GM12878 (cell line): Measurements from ENCODE around the gene TPI1.
"Not testable (repeated sequence)": the region's sequence is repeated elsewhere in the genome, so short reads cannot be mapped to it uniquely, and the experiment has no call there.

Source experiments
- CREB1 ChIP-seq: IDR thresholded peaks from 2 replicates; pipeline ENCODE4 v1.6.1; 2012; ENCODE audit warnings: low read depth, mild to moderate bottlenecking, inconsistent platforms
- NFIC ChIP-seq: IDR thresholded peaks from 2 replicates; pipeline ENCODE4 v1.6.1; 2012; ENCODE audit warnings: low read depth, mild to moderate bottlenecking, inconsistent platforms, low read length, moderate library complexity
- POLR2A ChIP-seq: IDR thresholded peaks from 2 replicates; pipeline ENCODE4 v1.6.1; 2011; ENCODE audit warnings: low read depth, mild to moderate bottlenecking, low read length
- TF ChIP-seq, protein P1 (sequence below): IDR thresholded peaks from 2 replicates; pipeline ENCODE4 v1.6.1; 2011; ENCODE audit warnings: borderline replicate concordance, low read depth, mild to moderate bottlenecking, moderate library complexity, low read length; ENCODE audit not compliant: insufficient read depth, poor library complexity, severe bottlenecking

DNA sequence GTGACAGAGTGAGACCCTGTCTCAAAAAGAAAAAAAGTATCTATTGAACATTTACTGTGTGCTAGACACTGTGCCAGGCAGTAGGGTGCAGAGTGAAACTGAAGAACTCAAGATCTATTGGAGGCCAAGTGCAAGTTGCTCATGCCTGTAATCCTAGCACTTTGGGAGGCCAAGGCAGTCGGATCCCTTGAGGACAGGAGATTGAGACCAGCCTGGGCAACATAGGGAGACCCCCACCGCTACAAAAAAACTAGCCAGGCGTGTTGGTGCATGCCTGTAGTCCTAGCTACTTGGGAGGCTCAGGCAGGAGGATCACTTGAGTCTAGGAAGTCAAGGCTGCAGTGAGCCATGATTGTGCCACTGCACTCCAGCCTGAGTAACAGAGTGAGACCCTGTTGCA, 25.4 kb downstream of the TPI1 start:
- not testable (repeated sequence) for TF ChIP-seq CREB1, NFIC, POLR2A
- TF ChIP-seq, protein P1, sequence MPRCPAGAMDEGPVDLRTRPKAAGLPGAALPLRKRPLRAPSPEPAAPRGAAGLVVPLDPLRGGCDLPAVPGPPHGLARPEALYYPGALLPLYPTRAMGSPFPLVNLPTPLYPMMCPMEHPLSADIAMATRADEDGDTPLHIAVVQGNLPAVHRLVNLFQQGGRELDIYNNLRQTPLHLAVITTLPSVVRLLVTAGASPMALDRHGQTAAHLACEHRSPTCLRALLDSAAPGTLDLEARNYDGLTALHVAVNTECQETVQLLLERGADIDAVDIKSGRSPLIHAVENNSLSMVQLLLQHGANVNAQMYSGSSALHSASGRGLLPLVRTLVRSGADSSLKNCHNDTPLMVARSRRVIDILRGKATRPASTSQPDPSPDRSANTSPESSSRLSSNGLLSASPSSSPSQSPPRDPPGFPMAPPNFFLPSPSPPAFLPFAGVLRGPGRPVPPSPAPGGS = not testable (repeated sequence)
